ENCODE data around the gene MACF1.
"Not testable (repeated sequence)": the region's sequence is repeated elsewhere in the genome, so short reads cannot be mapped to it uniquely, and the experiment has no call there.

The MACF1 gene

GRCh38 chr1:39492118-39493042, 287.9 kb downstream of the MACF1 start:
- not testable (repeated sequence) for DNase-seq (ENCODE audit: low spot score)

DNA sequence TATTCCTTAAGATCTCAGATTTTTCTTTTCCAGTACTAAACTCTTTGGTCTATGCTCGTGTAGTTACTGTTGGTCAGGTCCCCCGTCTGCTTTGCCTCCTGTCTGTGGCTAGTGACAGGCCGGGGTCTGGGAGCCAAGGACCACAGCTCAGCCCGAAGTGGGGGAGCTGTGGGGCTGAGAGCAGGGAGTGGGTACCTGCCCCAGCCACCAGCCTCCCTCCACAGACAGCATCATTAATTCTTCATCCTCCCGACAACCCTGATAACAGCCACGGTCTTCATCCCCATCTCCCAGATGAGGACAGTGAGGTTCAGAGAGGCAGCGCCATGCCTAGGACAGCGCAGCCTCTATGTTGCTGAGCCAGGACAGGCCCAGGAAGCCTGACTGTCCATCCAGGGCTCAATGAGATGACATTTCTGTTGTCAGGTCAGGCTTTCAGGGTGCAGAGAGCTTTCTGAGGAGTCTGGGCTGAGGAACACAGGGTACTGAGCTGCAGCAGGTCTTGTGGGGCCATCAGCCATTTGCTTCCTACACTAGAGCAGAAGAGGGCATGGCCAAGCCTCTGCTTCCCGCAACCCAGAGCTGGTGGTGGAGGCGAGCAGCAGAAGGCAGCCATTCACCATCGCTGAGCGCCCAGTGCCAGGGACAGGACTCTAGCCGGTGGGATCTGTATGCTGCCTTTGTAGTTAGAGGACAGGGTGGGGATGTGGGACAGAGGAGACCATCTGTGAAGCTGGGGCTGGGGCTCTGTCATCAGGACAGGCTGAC, 288.7 kb downstream of the MACF1 start:
- DNase-seq (ENCODE audit: low spot score): not testable (repeated sequence)

DNA sequence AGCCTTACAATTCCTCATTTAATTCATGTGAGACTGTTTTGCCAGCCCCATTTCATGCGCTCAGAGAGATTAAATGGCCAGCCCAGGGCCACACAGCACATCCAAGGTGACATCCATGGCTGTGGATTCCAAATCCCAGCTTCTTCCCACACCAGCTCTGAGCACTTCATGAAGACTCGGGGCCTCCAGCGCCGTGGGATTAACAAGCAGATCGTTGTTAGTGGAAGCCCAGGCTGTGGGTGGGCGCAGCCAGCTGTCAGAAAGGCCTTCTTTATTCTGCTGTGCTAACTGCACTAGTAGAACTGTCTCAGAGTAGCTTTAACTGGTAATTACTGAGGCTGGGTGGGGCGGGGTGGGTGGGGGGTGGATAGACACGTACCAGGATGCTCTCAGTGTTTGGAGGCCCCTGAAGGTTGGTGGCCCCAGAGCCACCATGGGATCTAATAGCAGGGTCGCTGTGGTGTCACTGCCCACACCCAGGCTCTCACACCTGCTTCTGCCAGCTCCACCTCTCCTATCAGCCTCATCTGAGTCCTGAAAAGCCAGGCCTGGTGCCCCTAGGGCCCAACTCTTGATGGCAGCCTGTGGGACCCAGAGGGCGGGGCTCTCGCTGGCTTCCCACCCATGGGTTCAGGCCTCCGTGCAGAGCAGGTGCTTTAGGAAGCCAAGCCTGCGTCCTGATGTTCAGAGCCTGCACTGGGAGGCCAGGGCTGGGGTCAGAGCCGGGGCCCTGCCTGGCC, 290.3 kb downstream of the MACF1 start:
- DNase-seq (ENCODE audit: low spot score): no peak

DNA sequence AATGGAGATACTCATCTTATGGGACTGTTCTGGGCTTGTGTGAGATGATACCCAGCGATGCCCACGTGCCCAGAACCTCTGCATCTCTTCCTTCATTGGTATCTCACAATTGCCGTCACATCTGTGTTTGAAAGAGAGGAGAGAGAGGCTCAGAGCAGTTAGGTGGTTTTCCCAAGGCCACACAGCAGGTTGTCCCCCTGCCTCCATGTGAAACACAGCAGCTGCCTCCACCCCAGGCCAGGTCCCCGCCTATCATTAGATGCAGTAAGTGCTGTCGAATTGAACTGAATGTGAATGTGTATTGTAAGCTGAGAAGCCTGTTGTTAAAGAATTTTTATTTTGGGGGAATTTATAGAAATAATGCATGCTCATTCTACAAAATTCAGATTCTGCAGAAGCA, 292.0 kb downstream of the MACF1 start:
- not testable (repeated sequence) for DNase-seq (ENCODE audit: low spot score)

DNA sequence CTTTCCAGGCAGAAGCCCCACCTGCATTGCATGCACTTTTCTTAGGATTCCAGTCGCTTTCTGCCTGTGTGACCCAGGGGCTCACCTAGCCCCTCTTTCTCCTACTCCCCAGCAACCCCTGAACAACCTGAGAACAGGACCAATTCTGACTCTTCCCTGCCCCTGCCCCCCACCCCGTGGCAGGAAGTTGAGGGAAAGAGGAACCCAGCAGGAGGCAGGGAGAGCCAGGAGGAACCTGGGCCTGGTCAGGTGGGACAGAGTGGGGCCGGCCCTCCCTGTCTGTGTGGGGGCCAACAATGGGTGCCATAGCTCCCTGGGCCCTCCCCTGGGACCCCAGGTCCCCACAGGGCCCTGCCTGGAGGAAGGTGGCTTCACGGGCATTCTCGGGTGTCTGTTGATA, 293.1 kb downstream of the MACF1 start:
- no peak for DNase-seq (ENCODE audit: low spot score)

DNA sequence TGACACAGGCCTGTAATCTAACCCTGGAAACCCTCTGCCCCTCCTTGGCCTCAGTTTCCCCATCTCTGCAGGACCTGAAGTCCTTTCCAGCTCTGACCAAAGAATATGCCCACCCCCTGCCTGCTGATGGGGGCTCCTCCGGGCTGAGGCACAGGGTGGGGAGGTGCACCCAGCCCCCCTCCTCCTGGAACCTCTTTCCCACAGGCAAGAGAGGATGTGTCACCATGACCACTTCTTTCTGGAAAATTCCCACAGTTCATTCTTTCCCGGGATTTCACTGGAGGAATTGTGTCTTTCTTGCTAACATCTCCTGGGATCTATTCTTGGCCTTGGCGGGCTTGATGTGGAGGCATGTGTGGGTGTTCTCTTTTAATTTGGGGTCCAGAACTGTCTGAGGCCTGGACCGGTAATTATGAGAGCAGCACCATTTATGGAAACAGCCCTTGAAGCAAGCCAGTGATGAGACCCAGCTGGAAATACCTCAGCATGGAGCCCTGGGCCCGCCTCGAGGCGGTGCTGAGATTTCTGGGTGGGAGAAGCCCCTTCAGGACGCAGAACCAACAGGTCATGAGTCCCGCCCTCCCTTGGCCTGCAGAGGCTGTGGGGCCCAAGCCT, 293.7 kb downstream of the MACF1 start:
- DNase-seq (ENCODE audit: low spot score): not testable (repeated sequence)

- not testable (repeated sequence) for DNase-seq (ENCODE audit: low spot score)
These were observed 294.3 kb downstream of the MACF1 start for GRCh38 chr1:39498821-39499220.

DNA sequence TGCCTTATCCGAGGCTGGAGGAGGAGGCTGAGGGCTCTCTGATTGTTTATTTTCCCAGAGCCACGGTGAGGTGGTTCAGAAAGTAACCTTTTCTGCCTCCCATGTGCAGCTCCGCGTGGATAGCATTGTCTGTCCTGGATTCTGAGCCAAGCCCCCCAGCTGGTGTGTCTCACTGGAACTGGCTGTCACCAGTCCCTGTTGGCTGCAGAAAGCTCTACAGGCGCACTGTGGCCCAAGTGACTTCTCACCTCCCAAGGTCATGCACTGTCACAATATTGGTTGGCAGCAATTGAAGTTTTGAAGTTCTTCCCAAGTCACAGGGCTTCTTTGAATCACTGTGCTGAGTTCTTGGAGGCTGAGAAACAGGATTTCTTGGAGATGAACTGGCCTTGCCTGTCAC, 295.2 kb downstream of the MACF1 start:
- no peak for DNase-seq (ENCODE audit: low spot score)

DNA sequence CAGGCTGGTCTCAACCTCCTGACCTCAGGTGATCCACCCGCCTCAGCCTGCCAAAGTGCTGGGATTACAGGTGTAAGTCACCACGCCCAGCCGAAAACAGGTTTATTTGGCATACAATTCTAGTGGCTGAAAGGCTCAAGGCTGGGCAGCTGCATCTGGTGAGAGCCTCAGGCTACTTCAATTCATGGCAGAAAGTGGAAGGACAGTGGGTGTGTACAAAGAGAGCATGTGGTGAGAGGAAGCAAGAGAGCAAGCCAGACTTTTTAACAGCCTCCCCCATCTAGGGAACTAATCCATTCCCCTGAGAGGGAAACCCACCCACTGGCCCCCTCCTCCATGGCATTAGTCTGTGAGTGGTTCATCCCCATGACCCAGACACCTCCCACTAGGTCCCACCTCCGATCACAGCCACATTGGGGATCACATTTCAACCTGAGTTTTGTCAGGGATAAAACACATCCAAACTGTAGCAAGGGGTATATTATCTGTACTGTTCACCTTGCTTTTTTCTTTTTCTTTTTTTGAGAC, 296.4 kb downstream of the MACF1 start:
- DNase-seq (ENCODE audit: low spot score): no peak

DNA sequence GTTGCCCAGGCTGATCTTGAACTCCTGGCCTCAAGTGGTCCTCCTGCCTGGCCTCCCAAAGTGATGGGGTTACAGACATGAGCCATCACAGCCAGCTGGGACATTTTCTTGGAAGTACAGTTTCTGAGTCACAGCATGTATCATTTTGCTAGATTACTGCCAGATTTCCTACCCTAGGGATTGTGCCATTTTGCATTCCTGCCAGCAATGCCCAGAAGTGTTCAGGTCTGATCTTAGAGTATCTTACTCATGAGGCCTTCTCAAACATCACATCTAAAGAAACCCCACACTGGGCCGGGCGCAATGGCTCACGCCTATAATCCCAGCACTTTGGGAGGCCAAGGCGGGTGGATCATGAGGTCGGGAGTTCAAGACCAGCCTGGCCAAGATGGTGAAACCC, 297.2 kb downstream of the MACF1 start:
- no peak for DNase-seq (ENCODE audit: low spot score)

DNA sequence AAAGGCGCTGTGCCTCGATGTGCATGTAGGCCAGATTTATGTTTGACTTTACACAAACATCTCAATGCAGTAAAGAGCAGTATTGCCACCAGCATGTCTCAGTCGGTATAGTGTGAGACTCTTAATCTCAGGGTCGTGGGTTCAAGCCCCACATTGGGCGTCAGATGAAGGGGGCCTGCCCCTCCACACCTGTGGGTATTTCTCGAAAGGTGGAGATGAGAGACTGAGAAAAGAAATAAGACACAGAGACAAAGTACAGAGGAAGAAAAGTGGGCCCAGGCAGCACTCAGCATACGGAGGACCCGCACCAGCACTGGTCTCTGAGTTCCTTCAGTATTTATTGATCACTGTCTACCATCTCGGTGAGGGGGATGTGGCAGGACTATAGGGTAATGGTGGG, 299.9 kb downstream of the MACF1 start:
- DNase-seq (ENCODE audit: low spot score): not testable (repeated sequence)

- DNase-seq (ENCODE audit: low spot score): no peak
These were observed 300.8 kb downstream of the MACF1 start for GRCh38 chr1:39505289-39505688.

DNA sequence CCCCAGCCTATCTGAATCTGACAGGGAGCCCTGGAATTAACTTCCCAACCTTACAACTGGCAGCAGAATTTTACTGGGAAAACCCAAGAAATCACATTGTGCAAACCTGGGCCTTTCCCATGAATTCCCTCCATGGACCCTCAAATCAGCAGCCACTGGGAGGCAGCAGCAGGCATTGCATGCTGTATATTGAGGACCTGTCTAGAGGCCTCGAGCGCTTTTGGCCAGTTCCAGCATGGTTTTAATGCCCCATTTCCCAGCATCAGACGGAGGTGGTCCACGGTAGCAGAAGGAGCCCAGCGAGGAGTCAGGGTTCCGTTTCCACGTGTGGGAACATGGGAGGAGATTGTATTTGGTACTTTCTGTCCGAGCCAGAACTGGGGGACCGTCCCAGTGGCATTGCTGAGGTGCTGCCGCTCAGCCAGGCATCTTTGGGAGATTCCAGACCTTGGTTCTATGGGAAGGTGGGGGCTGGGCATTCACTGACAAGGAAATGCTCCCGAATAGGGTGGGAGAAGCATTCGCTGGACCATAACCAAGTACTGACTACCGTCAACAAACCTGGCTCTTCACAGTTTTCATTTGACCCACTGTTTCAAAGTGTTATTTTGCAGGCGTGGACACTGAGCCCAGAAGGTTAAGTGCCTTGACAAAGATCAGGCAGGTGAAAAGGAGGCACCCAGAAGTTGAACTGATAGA, 302.9 kb downstream of the MACF1 start:
- no peak for DNase-seq (ENCODE audit: low spot score)

- DNase-seq (ENCODE audit: low spot score): no peak
These were observed 303.8 kb downstream of the MACF1 start for GRCh38 chr1:39508266-39508665.

DNA sequence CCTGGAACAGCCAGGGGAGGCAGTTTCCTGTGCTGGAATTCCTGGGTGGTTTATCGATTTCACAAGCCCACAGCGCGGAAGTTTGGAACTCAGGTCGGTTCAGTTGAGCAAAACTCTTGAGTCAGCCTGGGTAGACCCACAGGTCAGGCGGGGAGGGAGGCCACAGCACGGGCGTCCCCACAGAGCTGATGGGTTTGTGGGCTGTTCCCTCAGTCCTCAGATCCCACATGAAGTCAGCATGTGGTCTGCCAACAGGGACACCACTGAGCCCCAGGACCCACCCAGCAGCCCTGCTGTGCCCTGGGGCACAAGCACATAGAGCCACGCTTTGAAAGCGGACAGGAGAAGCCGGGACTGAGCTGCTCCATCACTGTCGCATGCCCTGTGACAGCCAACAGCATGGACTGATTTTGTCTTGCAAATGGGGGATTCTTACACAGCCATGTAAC, 304.4 kb downstream of the MACF1 start:
- no peak for DNase-seq (ENCODE audit: low spot score)

- DNase-seq (ENCODE audit: low spot score): no peak
These were observed 305.0 kb downstream of the MACF1 start for GRCh38 chr1:39509360-39510009.

DNA sequence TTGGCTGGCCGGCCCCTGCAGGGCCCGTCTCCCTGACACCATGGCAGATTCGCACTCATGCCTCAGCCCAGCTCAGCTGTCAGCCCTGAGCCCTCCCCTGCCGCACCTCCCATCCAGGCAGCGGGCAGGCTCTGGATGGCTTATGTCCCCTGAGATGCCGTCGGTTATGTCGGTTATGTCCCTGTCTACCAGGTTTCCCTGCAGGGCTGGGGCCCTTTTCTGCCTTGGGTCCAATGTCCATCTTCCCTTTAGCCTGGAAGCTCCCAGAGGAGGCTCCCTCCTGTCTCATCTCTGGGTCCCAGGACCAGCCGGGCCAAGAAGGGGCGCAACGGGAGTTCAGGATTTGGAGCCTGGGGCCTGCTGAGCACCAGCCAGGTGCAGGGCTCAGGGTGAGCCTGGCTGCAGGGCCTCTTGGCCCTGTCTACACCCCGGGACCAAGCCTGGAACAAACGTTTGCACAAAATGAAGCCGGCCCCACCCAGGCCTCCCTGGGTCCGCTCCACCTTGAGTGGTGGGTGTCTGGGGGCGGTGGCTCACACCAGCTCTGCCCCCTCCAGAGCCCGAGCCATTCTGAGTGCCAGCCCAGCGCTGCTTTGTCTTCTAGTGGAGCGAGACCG, 306.2 kb downstream of the MACF1 start:
- DNase-seq (ENCODE audit: low spot score): not testable (repeated sequence)

- DNase-seq (ENCODE audit: low spot score): not testable (repeated sequence)
These were observed 307.0 kb downstream of the MACF1 start for GRCh38 chr1:39511477-39511876.

- DNase-seq (ENCODE audit: low spot score): not testable (repeated sequence)
These were observed 307.8 kb downstream of the MACF1 start for GRCh38 chr1:39512234-39512847.
